Measurements from ENCODE around the gene S1PR3. TPM values are rescaled to one million over a fixed set of nuclear protein-coding genes. Genes with fewer than 3 reads are reported as not detected.

The S1PR3 gene
- total RNA-seq, 1 donor from 2014 or later: 0.22 TPM

GRCh38 chr9:88990729-88991065 lies 571 bp upstream of the S1PR3 start:
- intact Hi-C loops (cut with micrococcal nuclease): no loop called here

DNA sequence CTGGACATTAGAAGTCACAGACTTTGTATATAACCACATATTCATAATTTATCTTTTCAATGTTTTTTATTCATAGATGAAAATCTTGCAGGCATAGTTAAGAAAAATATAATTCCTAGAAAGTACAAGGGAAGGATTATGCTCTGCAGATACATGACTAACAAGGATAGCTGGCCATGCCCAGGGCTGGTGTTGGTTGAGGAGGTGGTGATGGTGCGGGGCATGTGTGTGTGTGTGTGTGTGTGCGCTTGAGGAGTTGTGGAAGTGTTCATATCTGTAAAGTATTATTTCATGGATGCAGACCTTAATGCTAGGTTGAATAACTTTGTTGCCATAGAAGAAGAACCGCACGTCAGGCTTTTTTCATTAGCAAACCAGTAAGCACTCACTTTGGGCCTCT lies 1.3 kb downstream of the S1PR3 start:
- intact Hi-C loops (cut with micrococcal nuclease): no loop called here

DNA sequence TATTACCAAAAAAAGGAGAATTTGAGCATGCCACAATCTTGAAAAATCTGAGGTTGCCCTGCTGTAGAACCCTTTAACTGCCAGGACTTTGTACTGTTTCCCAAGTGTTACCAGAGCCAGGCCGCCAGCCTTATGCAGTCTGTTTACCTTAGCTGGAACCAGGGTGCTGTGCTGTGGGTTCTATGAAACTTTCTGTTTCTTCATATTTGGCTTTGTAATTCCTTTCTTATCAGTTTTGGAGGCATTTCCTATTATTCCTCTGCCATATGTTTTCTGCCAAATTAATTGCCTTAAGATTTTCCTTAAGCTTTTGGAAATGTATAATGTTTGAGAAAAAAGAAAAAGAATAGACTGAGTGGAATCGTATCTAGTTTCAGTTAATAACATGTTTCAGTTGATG lies 2.1 kb downstream of the S1PR3 start:
- intact Hi-C loops (cut with micrococcal nuclease): no loop called here

GRCh38 chr9:88993871-88994460 lies 2.7 kb downstream of the S1PR3 start:
- intact Hi-C loops (cut with micrococcal nuclease): no loop called here

- intact Hi-C loops (cut with micrococcal nuclease): no loop called here
Measured at GRCh38 chr9:88994469-88995199, 3.4 kb downstream of the S1PR3 start.

- intact Hi-C loops (cut with micrococcal nuclease): no loop called here
Measured at GRCh38 chr9:88995200-88995577, 3.9 kb downstream of the S1PR3 start.

GRCh38 chr9:88995627-88996026 lies 4.4 kb downstream of the S1PR3 start:
- intact Hi-C loops (cut with micrococcal nuclease): no loop called here

DNA sequence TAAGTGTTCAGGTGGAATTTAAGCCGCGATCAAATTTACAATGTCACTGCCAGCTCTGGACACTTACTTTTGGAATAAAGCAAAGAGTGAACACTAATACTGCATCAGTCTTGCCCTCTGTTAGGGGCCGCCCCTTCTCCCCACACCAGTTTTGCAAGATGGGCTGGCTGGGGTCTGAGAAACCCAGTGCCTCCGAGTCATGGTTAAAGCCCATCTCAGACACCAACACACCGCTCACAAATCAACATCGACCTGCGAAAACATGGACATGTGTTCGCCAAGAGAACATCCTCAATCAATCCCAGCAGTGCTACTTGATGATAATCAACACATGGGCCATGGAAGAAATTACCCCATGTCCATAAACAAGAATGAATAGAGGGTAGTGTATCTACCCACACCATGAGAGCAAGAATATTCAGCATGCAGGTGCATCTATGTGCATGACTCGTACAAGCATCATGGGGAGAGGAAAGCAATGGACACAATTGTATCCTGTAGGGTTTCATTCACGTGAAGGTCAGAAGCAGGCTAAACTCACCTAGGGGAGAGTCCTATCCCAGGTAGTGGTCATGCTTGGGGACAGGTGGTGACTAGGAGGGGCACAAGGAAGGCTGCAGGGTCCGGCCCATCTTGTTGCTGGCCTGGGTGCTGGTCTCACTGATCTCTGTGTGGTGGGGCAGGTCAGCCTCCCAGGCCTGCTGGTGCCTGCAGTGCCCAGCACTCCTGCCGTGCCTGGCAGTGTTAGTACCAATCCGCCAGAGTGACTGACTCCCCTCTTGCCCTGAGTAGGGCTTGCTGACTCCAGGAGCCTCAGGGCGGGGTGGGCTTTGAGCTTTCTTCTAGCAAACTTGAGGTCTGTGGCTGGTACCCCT lies 5.0 kb downstream of the S1PR3 start:
- intact Hi-C loops (cut with micrococcal nuclease): no loop called here

DNA sequence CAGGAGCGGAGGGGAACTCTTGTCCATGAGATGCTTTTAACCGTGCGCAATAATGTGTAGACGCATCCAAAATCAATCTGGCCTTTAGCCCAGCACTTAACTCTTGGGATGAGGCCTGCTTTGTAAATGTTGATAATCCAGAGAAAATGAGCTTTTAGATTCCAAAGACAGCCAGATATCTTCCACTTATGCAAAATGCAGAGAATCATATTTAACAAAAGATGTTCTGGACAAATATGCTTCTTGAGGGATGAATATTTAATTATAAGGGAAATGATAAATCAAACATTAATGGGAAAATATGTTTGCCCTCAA lies 5.6 kb downstream of the S1PR3 start:
- intact Hi-C loops (cut with micrococcal nuclease): no loop called here

DNA sequence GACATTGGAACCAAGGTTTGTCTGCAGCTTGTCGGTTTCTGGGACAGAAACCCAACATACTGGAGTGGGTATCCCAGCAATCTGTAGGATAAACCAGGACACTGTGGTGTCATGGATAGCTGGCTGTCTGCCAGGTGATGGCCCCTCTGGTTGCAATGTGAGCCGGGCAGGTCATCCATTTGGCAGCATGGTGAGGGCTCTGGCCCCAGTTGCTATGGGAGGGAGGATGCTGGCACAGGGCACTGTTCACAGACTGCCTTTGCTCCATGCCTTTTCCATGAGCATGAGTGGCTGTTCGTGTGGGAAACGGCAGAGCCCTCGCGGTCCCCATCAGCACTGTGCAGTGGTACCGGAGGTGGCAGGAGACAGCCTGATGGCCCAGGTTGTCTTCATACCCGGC lies 6.4 kb downstream of the S1PR3 start:
- intact Hi-C loops (cut with micrococcal nuclease): no loop called here

- intact Hi-C loops (cut with micrococcal nuclease): no loop called here
Measured at GRCh38 chr9:88998503-88998902, 7.2 kb downstream of the S1PR3 start.

- intact Hi-C loops (cut with micrococcal nuclease): no loop called here
Measured at GRCh38 chr9:88998911-88999310, 7.6 kb downstream of the S1PR3 start.

GRCh38 chr9:89000371-89000781 lies 9.1 kb downstream of the S1PR3 start:
- intact Hi-C loops (cut with micrococcal nuclease): loop anchor here (5.0 kb wide), 2 partner anchors 338 to 1323 kb away; no protein-coding TSS in a partner anchor

DNA sequence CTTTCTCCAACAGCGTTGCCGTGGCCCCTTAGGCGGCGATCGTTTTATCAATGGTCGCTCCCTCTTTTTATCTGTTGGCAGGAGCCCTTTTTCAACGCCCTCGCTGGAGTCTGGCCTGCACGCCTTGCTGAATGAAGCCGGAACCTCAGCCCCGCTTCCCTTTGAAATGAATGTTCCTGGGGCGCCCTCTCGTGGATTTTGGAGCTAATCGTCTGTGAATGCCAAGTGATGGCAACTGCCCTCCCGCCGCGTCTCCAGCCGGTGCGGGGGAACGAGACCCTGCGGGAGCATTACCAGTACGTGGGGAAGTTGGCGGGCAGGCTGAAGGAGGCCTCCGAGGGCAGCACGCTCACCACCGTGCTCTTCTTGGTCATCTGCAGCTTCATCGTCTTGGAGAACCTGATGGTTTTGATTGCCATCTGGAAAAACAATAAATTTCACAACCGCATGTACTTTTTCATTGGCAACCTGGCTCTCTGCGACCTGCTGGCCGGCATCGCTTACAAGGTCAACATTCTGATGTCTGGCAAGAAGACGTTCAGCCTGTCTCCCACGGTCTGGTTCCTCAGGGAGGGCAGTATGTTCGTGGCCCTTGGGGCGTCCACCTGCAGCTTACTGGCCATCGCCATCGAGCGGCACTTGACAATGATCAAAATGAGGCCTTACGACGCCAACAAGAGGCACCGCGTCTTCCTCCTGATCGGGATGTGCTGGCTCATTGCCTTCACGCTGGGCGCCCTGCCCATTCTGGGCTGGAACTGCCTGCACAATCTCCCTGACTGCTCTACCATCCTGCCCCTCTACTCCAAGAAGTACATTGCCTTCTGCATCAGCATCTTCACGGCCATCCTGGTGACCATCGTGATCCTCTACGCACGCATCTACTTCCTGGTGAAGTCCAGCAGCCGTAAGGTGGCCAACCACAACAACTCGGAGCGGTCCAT lies 10.0 kb downstream of the S1PR3 start:
- intact Hi-C loops (cut with micrococcal nuclease): loop anchor here (5.0 kb wide), 2 partner anchors 339 to 1324 kb away; no protein-coding TSS in a partner anchor

- intact Hi-C loops (cut with micrococcal nuclease): loop anchor here (5.0 kb wide), 2 partner anchors 340 to 1325 kb away; no protein-coding TSS in a partner anchor
Measured at GRCh38 chr9:89001917-89002540, 10.8 kb downstream of the S1PR3 start.

DNA sequence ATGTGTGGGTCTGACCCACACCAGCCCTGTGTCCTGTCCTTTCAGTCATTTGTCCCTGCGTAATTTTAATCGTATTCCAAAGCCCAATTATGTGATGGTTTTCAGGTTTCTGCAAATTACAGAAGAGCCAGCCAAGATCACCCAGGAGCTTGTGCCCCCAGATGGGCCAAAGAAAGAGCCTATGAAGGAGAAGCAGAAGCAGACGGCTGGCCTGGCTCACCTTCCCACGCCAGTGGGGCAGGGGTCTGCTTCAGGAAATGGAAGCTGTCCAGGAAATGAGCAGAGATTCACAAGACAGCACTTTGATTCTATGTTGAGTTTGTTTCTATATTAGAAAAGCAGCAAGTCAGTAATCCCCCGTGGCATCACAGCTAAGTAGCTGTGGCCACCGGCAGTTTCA lies 11.7 kb downstream of the S1PR3 start:
- intact Hi-C loops (cut with micrococcal nuclease): loop anchor here (5.0 kb wide), 2 partner anchors 341 to 1326 kb away; no protein-coding TSS in a partner anchor

DNA sequence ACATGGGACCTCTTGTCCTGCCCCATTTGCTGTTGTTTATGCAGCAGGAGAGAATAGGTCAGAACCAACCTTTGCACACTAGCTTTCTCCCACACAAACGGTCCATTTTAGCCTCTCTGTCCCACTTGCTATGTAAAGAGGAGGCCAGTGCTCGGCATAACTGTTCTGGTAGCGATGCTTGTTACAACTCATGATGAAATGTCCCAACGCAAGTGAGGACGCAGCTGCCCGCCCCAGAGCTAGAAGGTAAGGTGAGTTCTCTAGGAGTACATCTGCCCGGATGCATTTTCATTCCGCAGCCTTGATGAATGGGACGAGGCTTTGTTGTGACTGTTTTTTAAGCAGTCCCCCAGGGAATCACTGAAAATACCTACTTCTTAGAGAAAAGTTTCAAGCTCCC lies 14.1 kb downstream of the S1PR3 start:
- intact Hi-C loops (cut with micrococcal nuclease): no loop called here

GRCh38 chr9:89006267-89006666 lies 15.0 kb downstream of the S1PR3 start:
- intact Hi-C loops (cut with micrococcal nuclease): no loop called here

DNA sequence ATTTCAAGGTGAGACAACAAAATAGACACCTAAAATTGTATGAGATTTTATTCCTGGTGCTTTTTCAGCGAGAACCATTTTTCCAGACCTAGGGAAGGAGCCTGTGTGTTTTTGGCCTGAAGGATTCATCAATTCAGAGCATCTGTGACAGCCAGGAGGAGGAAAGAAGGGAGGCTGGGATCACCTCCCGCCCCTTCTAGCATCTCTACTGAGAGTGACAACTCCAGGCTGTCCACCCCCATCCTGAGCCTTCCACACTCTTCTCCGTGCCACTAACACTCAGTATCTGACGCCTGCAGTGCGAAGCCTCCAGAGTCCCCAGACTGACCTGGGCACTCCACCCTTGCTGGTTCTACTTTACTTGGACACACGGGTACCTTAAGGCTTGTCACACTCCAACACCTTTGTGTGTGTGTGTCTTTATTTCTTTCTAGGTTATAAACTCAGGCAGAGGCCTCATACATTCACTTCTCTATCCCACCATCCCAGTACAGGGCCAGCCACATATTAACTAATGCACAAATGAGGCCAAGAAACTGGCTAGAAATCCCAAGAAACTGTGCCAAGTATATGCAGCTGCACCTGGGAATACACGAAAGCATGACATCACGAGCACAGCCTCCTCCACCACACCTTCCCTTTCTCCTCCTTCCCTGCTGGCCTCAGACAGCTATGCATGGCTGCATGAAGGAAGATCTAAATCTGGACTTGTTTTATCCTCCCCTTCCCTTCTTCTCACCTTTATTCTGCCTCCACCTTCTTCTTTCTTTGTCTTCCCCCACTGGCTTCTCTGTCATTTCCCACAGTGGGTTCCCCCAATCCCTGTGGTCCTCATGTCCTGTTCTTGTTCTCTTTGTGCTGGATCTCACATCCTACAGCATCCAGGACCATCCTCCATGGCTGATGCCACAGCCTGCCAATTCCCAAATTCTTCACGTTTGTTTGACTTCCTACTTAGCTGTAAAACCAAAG lies 16.0 kb downstream of the S1PR3 start:
- intact Hi-C loops (cut with micrococcal nuclease): no loop called here

All from T-helper 1 cell treated with Interleukin-12 subunit alpha and Interleukin-12 subunit beta and Interleukin-4 antibody, amounts not matched to agents 30 ng/mL and 1 ng/mL, for 36 hours (primary cell).